PC-9 (cell line): ENCODE measurements around the gene EIF4G3.

Source experiments
- EZH2 ChIP-seq: fragments of 200-600 bp; sonication (generic); IDR thresholded peaks from 2 replicates; pipeline ENCODE4 v1.8.0; 2017; ENCODE audit warnings: antibody characterized with exemption, low read depth
- TF ChIP-seq, protein P1 (sequence below): fragments of 200-600 bp; sonication (generic); conservative IDR thresholded peaks from 2 replicates; pipeline ENCODE4 v1.6.1; 2017; ENCODE audit warnings: mixed run types, antibody characterized with exemption, mild to moderate bottlenecking, moderate library complexity

DNA sequence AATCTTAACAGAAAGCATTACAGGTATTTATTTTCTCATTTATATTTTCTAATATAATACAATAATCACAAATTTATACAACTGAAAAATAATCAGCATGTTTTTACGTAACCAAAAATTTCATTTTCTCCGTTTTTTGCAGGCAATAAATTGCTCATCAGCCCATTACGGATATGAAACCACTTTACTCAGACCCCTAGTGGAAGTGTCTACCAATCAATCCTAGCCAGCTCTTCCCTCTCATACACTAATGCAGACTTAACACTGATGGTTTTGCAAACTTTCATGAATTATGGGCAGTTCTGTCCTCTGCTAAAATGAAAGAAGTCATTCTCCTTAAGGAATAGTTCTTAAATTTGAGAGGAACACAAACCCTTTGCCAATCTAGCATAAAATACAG, 124.7 kb downstream of the EIF4G3 start:
- TF ChIP-seq EZH2 = no peak
- TF ChIP-seq, protein P1, sequence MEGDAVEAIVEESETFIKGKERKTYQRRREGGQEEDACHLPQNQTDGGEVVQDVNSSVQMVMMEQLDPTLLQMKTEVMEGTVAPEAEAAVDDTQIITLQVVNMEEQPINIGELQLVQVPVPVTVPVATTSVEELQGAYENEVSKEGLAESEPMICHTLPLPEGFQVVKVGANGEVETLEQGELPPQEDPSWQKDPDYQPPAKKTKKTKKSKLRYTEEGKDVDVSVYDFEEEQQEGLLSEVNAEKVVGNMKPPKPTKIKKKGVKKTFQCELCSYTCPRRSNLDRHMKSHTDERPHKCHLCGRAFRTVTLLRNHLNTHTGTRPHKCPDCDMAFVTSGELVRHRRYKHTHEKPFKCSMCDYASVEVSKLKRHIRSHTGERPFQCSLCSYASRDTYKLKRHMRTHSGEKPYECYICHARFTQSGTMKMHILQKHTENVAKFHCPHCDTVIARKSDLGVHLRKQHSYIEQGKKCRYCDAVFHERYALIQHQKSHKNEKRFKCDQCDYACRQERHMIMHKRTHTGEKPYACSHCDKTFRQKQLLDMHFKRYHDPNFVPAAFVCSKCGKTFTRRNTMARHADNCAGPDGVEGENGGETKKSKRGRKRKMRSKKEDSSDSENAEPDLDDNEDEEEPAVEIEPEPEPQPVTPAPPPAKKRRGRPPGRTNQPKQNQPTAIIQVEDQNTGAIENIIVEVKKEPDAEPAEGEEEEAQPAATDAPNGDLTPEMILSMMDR = no peak
